Measurements from ENCODE around the gene PDHX.
"Not testable (repeated sequence)": the region's sequence is repeated elsewhere in the genome, so short reads cannot be mapped to it uniquely, and the experiment has no call there.

The PDHX gene

DNA sequence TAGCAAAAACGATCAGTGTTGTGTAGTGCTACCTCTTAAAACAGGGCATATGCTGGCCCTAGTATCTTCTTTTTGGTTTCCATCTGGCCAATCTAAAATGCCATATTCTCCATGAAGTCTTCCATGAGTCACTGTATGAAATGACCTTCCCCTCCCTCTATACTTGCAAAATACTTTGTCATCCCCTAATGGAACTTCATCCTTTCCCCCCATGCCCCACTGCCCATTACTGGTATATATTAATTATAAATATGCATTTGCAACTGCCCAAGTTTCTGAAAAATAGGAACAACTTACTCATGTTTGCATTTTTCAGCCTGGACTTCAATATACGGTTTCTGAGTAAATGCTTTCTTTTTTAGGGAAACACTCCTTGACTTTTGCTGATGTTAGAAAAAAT is 4.7 kb upstream of the PDHX start:
- no peak for DNase-seq

DNA sequence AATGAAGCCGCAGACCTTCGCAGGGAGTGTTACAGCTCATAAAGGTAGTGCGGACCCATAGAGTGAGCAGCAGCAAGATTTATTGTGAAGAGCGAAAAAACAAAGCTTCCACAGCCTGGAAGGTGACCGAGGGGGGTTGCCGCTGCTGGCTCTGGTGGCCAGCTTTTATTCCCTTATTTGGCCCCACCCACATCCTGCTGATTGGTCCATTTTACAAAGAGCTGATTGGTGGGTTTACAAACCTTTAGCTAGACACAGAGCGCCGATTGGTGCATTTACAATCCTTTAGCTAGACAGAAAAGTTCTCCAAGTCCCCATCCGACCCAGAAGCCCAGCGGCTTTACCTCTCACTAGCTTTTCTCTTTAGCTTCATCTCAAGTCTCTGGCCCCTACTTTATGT is 2.9 kb upstream of the PDHX start:
- DNase-seq, result not testable (repeated sequence)

DNA sequence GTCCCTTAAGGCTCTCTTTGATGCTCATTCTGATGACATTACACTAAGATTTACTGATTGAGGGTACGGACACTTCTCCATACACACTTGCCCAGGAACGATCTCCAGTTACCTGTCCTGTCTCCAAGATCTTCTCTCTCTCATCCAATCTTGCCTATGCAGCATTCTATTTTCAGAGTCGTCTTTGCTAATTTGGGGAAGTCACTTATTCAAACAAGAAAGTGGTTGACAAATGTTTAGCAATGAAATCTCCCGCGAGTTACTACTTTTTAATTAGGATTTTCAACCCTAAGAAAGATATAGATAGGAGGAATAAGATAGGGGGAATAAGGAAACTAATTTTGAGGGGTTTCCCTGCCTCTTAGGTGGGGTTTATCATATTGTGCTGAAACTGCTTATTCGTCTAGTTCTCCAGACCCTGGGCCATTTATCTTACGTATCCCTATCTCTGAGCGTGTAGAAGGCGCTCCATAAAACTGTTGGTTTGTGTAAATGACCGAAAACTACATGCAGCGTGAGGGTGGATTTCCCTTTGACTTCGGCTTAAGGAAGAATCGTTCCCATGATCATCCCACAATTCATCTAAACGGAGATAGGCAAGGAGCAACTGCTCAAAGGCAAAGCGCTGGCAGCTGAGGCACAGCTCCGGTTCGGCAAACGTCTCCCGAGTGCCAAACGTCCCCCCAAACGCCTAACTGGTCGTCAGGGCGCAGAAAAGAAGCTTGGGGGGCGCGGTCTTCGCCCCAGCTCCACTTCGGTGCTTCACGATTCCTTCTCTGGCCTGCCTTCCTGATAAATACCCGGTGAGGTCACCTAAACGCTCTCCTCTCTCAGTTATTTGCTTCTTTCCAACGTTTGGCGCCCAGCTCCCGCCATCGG is 1.0 kb upstream of the PDHX start:
- DNase-seq, result peak; percentile 82

DNA sequence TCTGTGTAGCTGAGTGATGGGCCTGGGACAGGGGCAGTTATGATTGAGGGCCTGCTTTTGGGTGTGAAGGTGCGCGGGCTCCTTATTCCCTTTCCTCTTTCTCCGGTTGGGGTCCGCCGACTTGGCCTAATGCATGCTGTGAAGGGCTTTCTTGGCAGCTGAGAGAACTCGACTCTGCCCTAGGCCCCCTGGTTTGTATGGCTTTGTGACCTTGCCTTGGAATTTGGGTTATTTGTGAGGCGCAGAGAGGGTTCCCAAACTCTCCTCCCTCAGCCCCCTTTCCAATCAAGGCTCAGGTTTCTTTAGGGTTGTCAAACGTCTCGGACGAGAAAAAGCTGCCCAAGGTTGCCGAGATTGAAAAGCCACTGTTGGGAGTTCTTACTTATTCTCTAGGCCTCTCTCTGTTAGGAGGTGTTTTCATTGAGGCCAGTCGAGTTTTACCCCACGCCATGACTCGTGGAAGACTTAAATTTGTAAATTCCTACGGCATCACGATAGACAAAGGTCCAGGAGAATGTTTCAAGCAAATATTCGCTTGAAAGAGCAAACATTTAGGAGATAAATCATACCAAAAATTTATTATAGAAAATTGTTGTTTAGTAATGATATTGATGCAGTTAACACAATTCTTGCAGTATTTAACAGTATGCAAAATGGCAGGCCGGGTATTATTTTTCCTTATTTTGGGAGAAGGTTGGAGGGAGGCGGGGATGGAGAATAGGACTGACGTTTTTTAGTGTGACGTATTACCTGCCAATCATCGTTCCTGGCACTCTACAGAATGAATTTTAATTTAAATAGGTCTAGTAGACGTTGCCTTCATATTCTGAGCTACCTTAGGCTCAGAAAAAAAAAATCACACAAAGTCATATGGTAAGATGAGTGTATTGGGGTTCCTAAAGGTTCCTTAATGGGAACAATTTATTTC is 689 bp downstream of the PDHX start:
- DNase-seq, result no peak

DNA sequence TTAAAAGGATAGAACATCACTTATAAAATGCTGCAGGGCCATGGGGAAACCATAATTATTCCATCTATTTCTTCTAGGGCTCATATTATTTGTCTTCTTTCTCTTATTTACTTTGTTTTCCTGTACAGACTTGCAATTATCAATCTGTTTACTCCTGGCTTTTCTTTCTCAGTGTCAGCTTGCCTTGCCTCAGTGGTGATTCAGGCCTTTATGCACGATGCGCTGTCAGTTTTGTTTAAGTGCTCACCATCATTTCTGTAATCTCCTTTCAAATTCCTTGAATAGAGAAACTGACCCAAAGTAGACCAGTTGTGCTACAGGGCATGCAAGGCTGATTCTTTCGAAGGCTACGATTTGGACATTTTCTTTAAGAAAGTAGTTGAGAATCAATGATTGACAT is 4.7 kb downstream of the PDHX start:
- DNase-seq, result no peak

DNA sequence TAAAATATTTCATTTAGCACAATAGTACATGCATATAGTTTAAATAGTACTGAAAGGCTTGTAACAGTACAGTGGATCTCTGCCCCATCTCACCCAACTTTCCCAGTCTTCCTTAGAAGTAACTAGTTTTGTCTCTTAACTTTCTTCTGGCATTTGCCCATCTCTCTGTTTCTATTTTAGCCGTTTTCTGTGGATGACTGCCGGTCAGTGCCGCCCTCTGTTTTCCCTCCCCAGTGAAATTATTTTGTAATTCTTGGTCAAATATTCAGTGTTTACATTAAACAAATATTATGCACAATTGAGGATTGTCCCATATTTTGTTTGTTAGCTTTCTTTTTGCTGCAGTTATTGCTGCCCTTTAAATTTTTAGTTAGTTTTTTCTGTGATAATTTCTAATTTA is 8.3 kb downstream of the PDHX start:
- DNase-seq, result no peak

DNA sequence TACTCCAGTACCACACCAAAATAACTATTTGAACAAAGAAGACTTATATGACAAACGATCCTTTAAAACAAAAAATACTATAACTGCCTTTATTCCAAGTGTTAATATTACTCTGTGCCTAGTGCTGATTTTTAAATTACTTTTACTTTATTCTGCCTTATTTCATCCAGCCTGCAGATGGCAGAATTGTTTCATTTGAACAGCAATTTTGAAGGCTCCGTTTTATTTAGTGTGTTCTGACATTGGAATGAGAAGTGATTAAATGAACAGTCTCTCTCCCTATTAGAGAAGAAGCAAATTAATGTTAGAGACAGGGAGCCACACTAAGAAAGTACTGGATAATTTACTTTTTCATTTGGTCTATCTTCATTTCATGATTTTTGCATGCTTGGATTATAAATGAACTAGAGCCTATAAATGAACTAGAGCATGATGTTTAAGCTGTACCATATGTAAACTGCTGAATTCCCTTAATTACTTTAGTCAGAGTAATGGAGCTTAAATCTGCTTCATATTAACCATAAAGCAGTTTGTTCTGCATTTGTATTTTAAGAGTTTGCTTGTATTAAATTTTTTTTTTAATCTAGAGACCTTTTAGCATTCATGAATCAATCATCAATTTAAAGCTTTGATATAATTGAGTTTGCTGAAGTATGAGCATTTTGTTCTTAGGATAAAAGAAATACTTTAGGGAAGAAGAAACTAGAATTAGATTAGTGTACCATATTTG is 9.8 kb downstream of the PDHX start:
- DNase-seq, result peak; percentile 20

DNA sequence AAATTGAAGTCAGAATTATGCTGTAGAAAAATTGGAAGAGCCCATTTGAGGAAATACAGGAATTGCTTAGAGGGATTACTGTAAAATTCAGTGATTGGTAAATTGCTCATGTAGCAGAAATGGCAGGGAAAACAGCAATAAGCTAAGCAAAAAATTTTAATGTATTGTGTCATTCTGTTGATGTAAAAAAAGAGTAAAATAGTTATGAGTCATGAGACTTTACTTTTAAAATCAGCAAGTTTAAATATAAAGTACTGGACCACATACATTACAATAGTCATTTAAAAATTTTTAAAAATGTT is 10.4 kb downstream of the PDHX start:
- no peak for DNase-seq

DNA sequence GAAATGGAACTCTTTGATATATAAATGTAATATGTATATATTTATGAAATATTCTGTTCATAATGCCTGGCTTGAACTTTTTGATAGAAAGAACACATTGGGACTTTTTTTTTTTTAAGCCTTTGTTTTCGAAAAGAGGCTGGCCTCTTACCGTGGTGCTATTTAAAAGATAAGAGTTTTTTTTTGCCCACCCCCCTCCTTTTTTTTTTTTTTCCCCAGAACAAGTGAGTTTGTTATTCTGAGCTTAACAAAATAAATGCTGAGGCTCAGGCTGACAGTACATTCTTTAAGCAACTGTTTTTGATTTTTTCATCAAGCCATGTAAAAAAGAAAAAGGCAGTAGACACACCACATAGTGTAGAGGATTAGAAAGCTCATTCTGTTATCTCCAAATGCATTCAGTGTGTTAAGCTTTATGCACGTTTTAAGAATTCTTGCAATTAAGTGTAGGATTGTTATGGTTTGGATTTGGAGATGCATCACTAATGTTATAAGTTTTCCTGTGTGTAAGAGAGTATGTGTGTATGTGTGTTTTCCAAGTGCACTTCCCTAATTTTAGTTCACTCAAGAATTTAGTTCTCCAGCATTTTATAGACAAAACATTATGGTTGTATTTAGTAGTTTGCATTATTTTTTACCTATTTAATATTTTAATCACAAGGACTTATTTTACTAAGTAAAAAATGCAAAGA is 12.0 kb downstream of the PDHX start:
- DNase-seq, result no peak

DNA sequence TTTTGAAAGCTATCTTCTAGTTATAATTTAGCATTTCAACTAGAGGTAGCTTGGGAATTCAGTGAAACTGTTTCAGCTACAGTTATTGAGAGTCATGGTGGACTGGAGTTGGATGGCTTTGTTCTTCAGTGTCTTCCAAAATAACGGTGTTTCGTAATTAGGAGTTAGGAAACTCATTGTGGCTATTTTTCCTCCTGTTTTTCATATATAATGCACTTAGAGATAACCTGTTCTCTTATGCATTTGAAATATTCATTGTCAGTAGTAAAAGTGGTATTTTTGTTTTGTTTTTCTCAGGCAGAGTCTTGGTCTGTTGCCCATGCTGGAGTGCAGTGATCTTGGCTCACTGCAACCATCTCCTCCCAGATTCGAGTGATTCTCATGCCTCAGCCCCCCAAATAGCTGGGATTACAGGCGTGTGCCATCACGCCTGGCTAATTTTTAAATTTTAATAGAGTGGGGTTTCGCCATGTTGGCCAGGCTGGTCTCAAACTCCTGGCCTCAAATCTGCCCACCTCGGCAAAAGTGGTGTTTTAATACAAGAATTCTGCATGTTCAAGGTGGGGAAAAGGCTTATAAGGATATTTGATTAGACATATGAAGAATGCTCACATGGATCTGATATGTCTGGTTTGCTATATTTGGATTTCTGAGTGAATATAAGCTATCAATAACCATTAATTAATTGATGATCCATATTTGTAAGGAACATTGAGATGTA is 12.7 kb downstream of the PDHX start:
- DNase-seq, result no peak

DNA sequence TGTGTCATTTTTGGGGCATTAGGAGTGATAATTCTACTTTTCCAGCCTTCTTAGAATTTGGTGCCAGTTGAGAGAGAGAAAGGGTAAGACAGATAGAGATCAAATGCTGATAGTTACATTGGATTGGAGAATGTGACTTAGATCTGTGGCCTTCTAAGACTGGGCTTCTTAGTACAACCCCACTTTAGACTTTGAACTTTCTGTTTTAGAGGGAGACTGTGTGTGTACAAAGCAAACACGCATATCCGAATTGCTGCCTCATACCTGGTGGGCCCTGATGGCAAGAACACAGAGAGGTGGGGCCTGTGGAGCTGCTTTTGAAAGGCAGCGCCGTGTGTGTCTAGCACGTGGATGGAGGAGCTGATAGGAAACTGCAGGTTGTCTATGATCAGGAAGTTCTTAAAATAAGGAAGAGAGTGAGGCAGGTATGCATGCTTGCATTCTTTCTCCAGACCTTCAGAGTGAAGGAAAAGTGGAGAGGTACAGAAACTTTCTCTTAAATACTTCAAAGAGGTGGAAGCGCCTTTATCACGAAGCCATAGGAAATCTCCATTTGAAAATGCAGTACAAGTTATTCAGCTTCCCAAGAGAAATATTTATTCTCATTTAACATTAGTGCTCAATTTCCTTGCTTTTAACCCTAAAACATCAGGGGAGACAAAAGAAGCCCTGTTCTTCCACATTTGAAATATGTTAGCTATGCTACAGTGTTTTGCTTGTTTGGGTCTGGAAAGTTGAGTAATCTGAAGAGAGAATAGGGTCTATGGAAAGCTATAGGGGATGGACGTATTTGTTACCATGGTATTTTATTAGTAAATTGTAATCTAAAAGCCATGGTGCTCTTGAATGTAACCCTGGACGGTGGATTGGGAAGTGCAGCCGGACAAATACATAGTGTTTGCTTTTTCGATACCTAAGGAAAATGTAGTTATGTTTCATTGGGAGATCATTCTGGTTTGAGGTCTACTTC is 13.7 kb downstream of the PDHX start:
- DNase-seq, result no peak

DNA sequence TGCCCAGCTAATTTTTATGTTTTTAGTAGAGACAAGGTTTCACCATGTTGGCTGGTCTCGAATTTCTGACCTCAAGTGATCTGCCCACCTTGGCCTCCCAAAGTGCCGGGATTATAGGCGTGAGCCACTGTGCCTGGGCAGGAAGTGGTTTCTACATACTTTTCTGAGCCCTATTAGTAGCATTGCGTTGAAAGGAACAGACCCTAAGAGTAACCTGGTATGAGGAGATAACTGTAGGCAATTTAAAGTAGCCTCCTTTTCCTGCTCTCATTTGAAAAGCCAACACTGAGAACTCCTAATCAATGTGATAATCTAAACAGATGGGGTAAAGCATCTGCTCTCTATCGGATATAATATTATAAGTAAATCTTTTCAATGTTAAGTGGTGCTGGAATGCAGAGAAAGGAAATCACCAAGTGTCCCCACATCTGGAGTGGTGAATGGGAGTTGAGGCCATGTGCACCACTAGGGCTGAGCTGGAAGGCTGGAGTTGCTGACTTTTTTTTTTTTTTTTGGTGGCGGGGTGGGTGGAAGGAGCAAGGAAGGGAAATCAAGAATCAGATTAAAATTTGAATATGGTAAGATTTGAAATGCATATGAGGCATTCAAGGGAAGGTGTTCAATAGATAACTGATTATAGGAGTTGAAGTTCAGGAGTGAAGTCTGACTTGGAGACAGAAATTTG is 20.7 kb downstream of the PDHX start:
- DNase-seq, result no peak

DNA sequence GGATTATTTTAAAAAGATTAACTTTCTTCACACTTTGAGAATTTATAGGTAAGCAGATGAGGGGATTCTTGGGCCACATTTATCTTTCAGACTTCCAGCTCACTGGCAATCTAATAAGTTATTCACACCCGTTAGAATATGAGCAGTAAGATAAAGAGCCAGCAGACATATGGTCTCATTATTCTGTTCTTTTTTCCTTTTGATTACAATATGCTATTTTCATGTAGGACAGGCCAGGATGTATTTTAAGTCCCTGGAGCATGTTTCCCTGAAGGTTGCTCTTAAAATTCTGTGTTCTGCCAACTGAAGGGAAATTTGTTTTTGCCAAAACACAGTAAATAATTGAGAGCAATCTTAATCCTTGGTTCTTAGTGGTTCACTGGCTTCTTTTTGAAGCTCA is 22.2 kb downstream of the PDHX start:
- DNase-seq, result no peak

DNA sequence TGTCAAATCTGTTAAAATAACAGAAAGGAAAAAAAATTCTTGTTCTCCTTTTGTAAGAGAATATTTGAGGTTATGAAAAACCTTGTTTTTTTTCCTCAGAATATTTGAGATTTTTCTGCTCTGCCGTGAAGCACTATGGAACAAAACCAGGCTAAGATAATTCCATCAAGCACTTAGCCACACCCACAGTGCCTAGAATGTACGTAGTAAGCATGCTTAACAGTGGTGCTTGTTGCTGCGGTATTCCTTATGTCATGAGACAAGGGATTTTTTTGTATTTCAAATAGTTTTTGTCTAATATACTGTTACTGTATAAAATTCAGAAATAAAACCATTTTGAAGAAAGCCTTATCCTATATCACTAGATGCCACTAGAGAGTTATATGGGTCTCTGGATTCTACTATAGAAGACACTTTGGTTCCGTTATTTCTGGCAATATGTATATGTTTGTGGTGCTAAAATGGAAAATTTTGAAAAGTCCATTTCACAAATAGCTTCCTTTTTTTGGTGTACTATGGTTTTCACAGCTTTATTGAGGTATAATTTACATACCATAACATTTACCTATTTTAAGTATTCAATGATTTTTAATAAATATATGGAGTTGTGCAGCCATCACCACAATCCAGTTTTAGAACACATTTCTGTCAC is 23.7 kb downstream of the PDHX start:
- no peak for DNase-seq

DNA sequence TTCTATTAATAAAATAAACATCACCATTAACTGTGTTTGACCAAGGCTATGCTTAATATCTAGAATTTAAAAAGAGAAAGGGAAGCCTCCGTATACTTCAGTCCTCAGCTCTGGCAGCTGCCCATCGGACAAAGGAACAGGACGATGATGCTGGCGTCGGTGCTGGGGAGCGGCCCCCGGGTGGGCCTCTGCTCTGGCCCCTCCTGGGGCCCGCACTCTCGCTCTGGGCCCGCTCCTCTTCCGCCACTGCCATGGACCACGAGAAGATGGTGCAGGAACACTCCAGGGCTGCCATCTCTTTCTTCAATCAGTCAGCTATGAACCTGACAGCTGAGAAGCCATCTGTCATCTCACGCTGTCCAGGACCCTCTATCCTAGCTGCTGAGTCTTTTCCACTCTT is 25.3 kb downstream of the PDHX start:
- DNase-seq, result no peak

DNA sequence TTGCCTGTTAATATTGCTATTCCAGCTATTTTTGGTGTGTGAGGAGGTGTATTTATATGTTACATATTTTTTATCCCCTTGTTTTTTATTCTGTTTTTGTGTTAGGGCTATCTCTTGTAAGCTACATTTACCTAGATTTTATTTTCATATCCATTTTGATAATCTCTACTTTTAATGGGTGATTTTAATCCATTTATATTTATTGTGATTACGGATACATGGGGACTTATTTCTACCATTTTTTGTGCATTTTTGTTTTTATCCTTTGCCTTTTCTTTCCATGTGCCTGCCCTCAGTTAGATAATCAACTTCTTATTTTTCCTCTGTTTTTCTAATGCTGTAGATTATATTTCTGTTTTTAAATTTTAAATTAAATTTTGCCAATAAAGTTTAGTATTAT is 28.3 kb downstream of the PDHX start:
- DNase-seq, result no peak

DNA sequence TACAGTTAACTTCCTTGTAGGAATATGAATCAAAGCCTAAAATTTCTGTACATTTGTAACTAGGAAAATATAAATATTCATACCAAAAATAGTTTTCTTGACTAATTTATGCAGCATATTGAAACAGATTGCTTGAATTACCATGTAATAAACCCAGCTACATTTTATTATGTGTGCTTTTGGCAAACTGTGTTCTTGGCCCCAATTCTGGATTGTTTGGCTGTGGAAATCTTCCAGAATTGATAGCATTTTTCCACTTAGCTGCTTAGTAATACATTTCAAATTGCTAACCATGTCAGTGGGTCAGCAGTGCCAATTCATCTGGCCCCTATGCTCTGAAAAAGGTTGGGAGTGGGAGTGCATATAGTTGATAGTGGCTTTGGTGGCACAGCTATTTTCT is 32.3 kb downstream of the PDHX start:
- no peak for DNase-seq

DNA sequence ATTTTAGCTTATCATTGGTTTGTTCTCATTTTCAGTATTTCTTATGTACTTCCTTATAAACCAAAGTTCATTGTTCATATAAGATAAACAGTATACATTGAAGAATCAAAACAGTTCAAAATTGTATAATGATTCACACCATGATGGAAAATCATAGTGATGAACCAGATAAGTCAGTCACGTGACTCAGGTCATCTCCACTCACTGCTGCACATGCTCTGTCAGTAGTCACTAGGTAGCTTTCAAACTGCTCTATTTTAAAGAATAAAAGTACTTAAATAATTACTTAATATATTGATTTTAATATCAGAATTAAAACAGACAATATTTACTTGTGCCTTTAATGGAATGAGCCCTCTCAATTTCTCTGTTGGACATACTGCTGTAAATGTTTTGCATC is 37.5 kb downstream of the PDHX start:
- no peak for DNase-seq

DNA sequence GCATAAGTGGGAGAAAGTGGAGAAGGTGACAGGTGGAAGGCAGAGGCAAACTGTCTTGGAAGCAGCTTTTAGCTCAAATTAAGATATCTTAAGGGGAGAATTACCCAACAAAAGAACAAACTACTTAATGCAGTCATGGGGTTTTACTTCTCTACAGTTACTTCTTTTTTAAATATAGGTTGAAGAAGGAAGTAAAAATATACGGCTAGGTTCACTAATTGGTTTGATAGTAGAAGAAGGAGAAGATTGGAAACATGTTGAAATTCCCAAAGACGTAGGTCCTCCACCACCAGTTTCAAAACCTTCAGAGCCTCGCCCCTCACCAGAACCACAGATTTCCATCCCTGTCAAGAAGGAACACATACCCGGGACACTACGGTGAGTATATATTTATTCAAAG is 40.8 kb downstream of the PDHX start:
- DNase-seq, result no peak

DNA sequence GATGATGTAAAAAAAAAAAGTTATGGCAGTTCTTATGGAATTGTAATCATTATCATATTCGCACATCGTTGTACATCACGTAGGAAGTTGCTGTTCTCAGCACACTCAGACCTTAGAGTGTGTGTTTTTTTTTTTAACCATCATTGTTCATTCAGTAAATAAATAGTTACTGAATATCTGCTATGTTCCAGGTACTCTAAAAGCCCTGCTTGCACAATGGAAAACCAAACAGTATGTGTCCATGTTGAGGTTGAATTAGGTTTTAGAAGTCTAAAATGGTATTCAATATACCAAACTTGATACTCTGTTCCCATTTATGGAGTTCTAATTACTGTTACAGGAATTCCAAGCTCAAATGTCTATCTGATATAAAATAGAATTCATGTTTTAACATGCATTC is 41.2 kb downstream of the PDHX start:
- no peak for DNase-seq

Measured in KG1 (cell line).